Measurements from ENCODE around the gene PLEKHA1.

PLEKHA1 gene

GRCh38 chr10:122413327-122413726, 38.8 kb downstream of the PLEKHA1 start:
- TF ChIP-seq TAF1 (IDR thresholded peaks at IDR 0.05; ENCODE audit: low read depth, low read length): no peak
- TF ChIP-seq SPI1 (IDR thresholded peaks at IDR 0.05; ENCODE audit: low read depth, low read length): no peak
- no peak for TF ChIP-seq POU2F2 (IDR thresholded peaks at IDR 0.05; ENCODE audit: low read depth, low read length)
- no peak for TF ChIP-seq POLR2AphosphoS5 (IDR thresholded peaks at IDR 0.05; ENCODE audit: low read depth, low read length)
- TF ChIP-seq PAX5 (IDR thresholded peaks at IDR 0.05; ENCODE audit: insufficient read depth, low read length, severe bottlenecking): no peak
- no peak for TF ChIP-seq POLR2A (IDR thresholded peaks at IDR 0.05; ENCODE audit: low read depth, low read length)
- no peak for DNase-seq (ENCODE audit: insufficient read length, low spot score)
- FAIRE-seq: no peak

DNA sequence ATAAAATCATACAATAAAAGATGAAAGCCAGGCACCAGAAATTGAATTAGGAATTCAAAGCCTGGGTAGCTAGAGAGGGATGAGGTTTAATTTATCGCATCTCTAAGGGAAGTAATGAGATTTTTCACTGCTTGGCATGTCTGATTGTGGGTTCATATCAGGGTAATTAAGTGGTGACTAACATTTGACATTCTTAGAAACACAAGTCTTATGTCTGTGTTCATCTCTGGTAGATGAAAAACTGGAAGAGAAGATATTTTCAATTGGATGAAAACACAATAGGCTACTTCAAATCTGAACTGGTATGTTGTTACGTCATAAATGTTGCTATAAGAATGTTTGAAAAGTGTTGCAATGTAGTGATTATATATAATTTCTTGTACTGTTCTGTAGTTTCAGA, 43.2 kb downstream of the PLEKHA1 start:
- DNase-seq (ENCODE audit: insufficient read length, low spot score) (no peak), FAIRE-seq (no peak)
- TF ChIP-seq PAX5 (IDR thresholded peaks at IDR 0.05; ENCODE audit: insufficient read depth, low read length, severe bottlenecking): no peak
- no peak for TF ChIP-seq TAF1 (IDR thresholded peaks at IDR 0.05; ENCODE audit: low read depth, low read length)

GRCh38 chr10:122419016-122419415, 44.5 kb downstream of the PLEKHA1 start:
- no peak for DNase-seq (ENCODE audit: insufficient read length, low spot score)
- no peak for FAIRE-seq
- TF ChIP-seq SPI1 (IDR thresholded peaks at IDR 0.05; ENCODE audit: low read depth, low read length) (no peak), TAF1 (IDR thresholded peaks at IDR 0.05; ENCODE audit: low read depth, low read length) (no peak), POLR2A (IDR thresholded peaks at IDR 0.05; ENCODE audit: low read depth, low read length) (no peak), POLR2AphosphoS5 (IDR thresholded peaks at IDR 0.05; ENCODE audit: low read depth, low read length) (no peak), PAX5 (IDR thresholded peaks at IDR 0.05; ENCODE audit: insufficient read depth, low read length, severe bottlenecking) (no peak), POU2F2 (IDR thresholded peaks at IDR 0.05; ENCODE audit: low read depth, low read length) (no peak)

DNA sequence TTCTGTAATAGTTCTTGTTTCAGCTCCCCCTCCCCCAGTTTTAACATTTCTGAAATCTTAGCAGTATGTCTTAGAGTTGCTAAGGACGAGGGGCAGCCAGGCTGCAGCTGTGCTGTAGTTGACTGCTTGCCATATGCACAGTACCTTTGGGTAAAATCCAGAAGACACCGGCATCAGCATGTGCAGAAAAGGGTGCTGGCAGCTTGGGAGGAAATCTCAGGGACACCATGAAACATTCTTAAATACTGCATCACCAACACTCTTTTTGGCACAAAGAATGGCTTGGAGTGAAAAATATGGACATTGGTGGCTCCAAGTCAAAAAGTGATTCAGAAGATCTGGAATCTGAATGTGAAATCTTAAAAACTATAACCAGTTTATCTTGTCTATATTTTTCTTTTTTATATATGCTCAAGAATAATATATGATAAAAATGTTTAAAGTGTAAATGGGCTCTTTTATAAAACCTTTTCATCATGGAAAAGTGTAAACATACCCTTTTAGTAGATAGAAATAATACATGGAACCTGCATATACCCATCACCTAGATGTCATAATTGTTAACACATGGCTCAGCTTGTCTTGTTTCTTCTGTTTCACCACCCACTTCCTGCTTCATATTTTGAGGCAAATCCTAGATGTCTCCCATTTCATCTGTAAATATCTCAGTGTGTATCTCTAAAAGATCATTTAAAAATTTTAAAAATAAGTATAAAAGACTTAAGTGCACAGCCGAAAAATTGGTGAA, 45.5 kb downstream of the PLEKHA1 start:
- no peak for TF ChIP-seq TAF1 (IDR thresholded peaks at IDR 0.05; ENCODE audit: low read depth, low read length)
- no peak for TF ChIP-seq SPI1 (IDR thresholded peaks at IDR 0.05; ENCODE audit: low read depth, low read length)
- TF ChIP-seq POLR2AphosphoS5 (IDR thresholded peaks at IDR 0.05; ENCODE audit: low read depth, low read length): no peak
- TF ChIP-seq POLR2A (IDR thresholded peaks at IDR 0.05; ENCODE audit: low read depth, low read length): no peak
- no peak for TF ChIP-seq PAX5 (IDR thresholded peaks at IDR 0.05; ENCODE audit: insufficient read depth, low read length, severe bottlenecking)
- no peak for TF ChIP-seq POU2F2 (IDR thresholded peaks at IDR 0.05; ENCODE audit: low read depth, low read length)
- DNase-seq (ENCODE audit: insufficient read length, low spot score): no peak

GRCh38 chr10:122420624-122421007, 46.1 kb downstream of the PLEKHA1 start:
- TF ChIP-seq PAX5 (IDR thresholded peaks at IDR 0.05; ENCODE audit: insufficient read depth, low read length, severe bottlenecking): no peak
- no peak for TF ChIP-seq TAF1 (IDR thresholded peaks at IDR 0.05; ENCODE audit: low read depth, low read length)
- TF ChIP-seq SPI1 (IDR thresholded peaks at IDR 0.05; ENCODE audit: low read depth, low read length): no peak
- TF ChIP-seq POU2F2 (IDR thresholded peaks at IDR 0.05; ENCODE audit: low read depth, low read length): no peak
- TF ChIP-seq POLR2AphosphoS5 (IDR thresholded peaks at IDR 0.05; ENCODE audit: low read depth, low read length): no peak
- TF ChIP-seq POLR2A (IDR thresholded peaks at IDR 0.05; ENCODE audit: low read depth, low read length): no peak
- no peak for FAIRE-seq
- DNase-seq (ENCODE audit: insufficient read length, low spot score): no peak

More for the DNA sequence above, 45.5 kb downstream of the PLEKHA1 start:
- FAIRE-seq: no peak

GRCh38 chr10:122421054-122421625, 46.6 kb downstream of the PLEKHA1 start:
- DNase-seq (ENCODE audit: insufficient read length, low spot score) (no peak), FAIRE-seq (no peak)
- no peak for TF ChIP-seq POLR2A (IDR thresholded peaks at IDR 0.05; ENCODE audit: low read depth, low read length)
- TF ChIP-seq POLR2AphosphoS5 (IDR thresholded peaks at IDR 0.05; ENCODE audit: low read depth, low read length): no peak
- TF ChIP-seq PAX5 (IDR thresholded peaks at IDR 0.05; ENCODE audit: insufficient read depth, low read length, severe bottlenecking): no peak
- no peak for TF ChIP-seq SPI1 (IDR thresholded peaks at IDR 0.05; ENCODE audit: low read depth, low read length)
- TF ChIP-seq TAF1 (IDR thresholded peaks at IDR 0.05; ENCODE audit: low read depth, low read length): no peak
- TF ChIP-seq POU2F2 (IDR thresholded peaks at IDR 0.05; ENCODE audit: low read depth, low read length): no peak

DNA sequence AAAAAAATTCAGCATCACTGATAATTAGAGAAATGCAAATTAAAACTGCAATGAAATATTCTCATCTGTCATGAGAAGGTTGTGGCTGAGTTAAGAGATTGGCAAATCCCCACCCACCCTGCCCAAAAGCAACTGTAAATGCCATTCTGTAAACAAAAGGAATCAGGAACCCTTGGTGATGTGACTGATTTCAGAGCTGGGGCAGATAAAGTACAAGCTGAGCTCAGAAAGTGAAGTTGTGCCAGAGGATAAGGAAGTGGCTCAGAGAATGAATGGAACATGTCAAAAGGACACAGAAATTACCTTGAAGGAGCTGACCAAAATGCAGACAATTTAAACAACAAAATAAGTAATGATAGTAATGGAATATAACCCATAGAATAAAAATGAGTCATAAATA, 47.2 kb downstream of the PLEKHA1 start:
- DNase-seq (ENCODE audit: insufficient read length, low spot score) (no peak), FAIRE-seq (no peak)
- TF ChIP-seq POU2F2 (IDR thresholded peaks at IDR 0.05; ENCODE audit: low read depth, low read length): no peak
- TF ChIP-seq POLR2A (IDR thresholded peaks at IDR 0.05; ENCODE audit: low read depth, low read length): no peak
- no peak for TF ChIP-seq PAX5 (IDR thresholded peaks at IDR 0.05; ENCODE audit: insufficient read depth, low read length, severe bottlenecking)
- TF ChIP-seq SPI1 (IDR thresholded peaks at IDR 0.05; ENCODE audit: low read depth, low read length): no peak
- TF ChIP-seq TAF1 (IDR thresholded peaks at IDR 0.05; ENCODE audit: low read depth, low read length): no peak
- no peak for TF ChIP-seq POLR2AphosphoS5 (IDR thresholded peaks at IDR 0.05; ENCODE audit: low read depth, low read length)

DNA sequence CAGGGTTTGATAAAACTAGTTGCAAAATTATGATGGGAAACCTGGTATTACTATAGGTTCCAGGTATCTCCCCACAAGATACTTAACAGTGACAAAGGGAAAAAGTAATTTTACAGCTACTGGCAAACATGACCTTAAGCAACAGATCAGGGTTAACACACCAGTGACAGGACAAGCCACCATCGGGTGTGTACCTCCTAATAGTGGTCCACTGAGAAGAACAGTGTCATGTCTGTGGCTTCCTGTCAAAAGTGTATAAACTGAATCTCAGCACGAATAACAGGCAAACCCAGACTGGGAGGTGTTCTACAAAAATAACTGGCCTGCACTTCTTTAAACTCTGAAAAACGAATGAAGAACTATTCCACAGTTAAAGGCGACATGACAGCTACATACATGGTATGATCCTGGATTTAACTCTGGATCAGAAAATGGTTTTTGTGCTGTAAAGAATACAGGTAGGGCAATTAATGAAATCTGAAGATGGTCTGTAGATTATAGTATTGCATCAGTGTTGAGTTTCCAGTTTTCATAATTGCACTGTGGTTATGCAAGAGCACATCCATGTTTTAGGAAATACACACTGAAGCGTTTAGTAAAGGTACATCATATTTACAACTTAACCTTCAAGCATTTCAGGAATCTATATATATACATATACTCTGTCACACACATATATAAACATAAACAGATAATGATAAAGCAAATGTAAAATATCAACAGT, 47.9 kb downstream of the PLEKHA1 start:
- DNase-seq (ENCODE audit: insufficient read length, low spot score) (no peak), FAIRE-seq (peak; percentile 56)
- no peak for TF ChIP-seq PAX5 (IDR thresholded peaks at IDR 0.05; ENCODE audit: insufficient read depth, low read length, severe bottlenecking)
- TF ChIP-seq POLR2A (IDR thresholded peaks at IDR 0.05; ENCODE audit: low read depth, low read length): no peak
- no peak for TF ChIP-seq TAF1 (IDR thresholded peaks at IDR 0.05; ENCODE audit: low read depth, low read length)
- no peak for TF ChIP-seq POLR2AphosphoS5 (IDR thresholded peaks at IDR 0.05; ENCODE audit: low read depth, low read length)
- TF ChIP-seq POU2F2 (IDR thresholded peaks at IDR 0.05; ENCODE audit: low read depth, low read length): no peak
- no peak for TF ChIP-seq SPI1 (IDR thresholded peaks at IDR 0.05; ENCODE audit: low read depth, low read length)

DNA sequence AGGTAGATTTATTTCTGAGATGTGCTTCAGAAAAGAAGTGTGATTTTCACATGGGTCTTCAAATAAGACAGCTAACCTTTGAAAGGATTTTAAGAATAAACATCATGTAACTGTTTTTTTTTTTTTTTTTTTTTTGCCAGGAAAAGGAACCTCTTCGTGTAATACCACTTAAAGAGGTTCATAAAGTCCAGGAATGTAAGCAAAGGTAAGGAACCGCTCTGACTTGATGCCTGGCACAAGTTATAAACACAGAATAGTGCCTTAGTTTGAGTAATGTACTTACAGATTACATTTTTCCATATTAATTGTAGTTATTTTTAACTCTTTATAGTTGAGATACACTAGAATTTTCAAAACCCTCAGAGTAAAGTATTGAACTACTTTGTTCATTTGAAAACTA, 49.6 kb downstream of the PLEKHA1 start:
- TF ChIP-seq PAX5 (IDR thresholded peaks at IDR 0.05; ENCODE audit: insufficient read depth, low read length, severe bottlenecking): no peak
- TF ChIP-seq POLR2AphosphoS5 (IDR thresholded peaks at IDR 0.05; ENCODE audit: low read depth, low read length): no peak
- TF ChIP-seq TAF1 (IDR thresholded peaks at IDR 0.05; ENCODE audit: low read depth, low read length): no peak
- TF ChIP-seq POLR2A (IDR thresholded peaks at IDR 0.05; ENCODE audit: low read depth, low read length): no peak
- TF ChIP-seq POU2F2 (IDR thresholded peaks at IDR 0.05; ENCODE audit: low read depth, low read length): no peak
- TF ChIP-seq SPI1 (IDR thresholded peaks at IDR 0.05; ENCODE audit: low read depth, low read length): no peak
- DNase-seq (ENCODE audit: insufficient read length, low spot score): no peak
- no peak for FAIRE-seq

All from GM12891 (cell line).